GM12873 (cell line): Measurements from ENCODE around the gene ACAP1.

ENCODE experiments used
- CTCF ChIP-seq: IDR thresholded peaks from 2 replicates; pipeline ENCODE4 v1.5.1; 2012; ENCODE audit warnings: low read depth, mild to moderate bottlenecking, moderate library complexity, low read length, control low read depth; ENCODE audit not compliant: insufficient read depth; ENCODE audit errors: missing control alignments

Gene ACAP1

GRCh38 chr17:7293159-7293558, 43.2 kb upstream of the ACAP1 start:
- no peak for TF ChIP-seq CTCF

- TF ChIP-seq CTCF, result no peak
Measured at GRCh38 chr17:7293816-7294613, 42.3 kb upstream of the ACAP1 start.

DNA sequence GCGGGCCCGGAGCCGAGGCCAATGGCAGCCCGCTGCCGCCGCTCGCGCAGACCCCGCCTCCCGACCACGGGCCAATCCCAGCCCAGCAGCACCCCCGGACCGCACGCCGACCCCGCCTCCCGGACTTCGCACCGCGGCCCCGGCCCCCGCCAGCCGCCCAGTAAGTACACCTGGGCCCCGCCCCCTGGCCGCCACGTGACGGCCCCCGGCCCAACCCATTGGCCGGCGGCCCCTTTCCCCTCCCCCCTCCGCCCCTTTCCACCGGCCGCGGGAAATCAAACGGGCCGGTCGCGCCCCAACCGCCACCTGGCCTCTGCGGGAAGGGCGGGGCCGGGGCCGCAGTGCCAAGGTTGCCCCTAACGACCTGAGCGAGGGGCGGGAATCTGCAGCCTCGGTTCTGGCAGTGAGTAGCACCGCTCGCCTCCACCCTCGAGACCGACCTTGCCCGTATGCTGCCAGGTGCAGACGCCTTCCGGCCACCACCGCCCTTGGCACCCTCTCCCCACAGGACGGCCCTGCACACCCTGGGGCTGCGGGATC, 41.6 kb upstream of the ACAP1 start, which contains the start of gene YBX2:
Gene YBX2 (minus strand): TSS at position 26 of the 540 bp plus-strand sequence. CDS start 139 bp downstream, outside the sequence.
- no peak for TF ChIP-seq CTCF

GRCh38 chr17:7295230-7296180, 40.8 kb upstream of the ACAP1 start:
- no peak for TF ChIP-seq CTCF

DNA sequence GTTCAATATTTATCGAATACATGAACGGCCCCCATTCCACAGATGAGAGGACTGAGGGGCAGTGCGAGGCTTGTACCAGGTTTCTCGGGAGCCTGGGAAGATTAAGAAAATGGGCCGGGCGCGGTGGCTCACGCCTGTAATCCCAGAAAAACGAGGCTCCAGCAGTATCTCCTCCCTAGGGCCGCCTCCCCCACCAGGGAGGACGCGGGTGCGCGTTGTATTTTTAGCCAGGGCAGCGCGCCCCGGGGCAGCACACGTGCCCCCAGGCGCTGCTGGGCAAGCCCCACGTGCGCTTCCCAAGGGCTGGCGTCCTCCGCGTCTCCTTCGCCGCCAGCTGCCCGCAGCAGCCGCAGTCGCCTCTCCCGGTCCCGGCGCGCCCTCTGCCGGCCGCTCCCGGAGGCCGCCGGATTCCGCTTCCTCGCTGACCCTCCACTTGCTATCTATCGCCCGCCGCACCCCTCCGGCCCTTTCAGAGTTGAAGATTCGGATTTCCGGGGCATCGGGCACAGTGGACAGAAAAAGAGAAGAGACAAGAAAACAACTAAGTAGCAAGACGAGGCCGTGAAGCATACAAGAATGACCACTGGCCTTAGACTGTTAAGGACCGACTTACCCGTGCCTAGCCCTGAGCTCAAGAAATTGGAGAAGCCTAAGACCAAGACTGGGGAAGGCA, 40.0 kb upstream of the ACAP1 start:
- peak; percentile 82 for TF ChIP-seq CTCF

GRCh38 chr17:7304179-7304578, 32.1 kb upstream of the ACAP1 start:
- no peak for TF ChIP-seq CTCF
